Parathyroid adenoma (tissue), 2 donors: Measurements from ENCODE around the gene GUCA1A.

Source experiments
- H2AFZ ChIP-seq: fragments of 300-600 bp; sonication (generic); one replicate; pipeline ENCODE4 v1.7.0; 2017; ENCODE audit warnings: antibody characterized with exemption, mild to moderate bottlenecking
- H3K27ac ChIP-seq: fragments of 300-600 bp; sonication (generic); one replicate; pipeline ENCODE4 v1.7.0; 2017
- H3K27me3 ChIP-seq: fragments of 300-600 bp; sonication (generic); one replicate; pipeline ENCODE4 v1.7.0; 2017; ENCODE audit warnings: low read length; ENCODE audit not compliant: control insufficient read depth, insufficient read depth
- H3K36me3 ChIP-seq: fragments of 300-600 bp; sonication (generic); one replicate; pipeline ENCODE4 v1.7.0; 2017; ENCODE audit warnings: low read length; ENCODE audit not compliant: control insufficient read depth, insufficient read depth
- H3K4me1 ChIP-seq: fragments of 300-600 bp; sonication (generic); one replicate; pipeline ENCODE4 v1.7.0; 2017; ENCODE audit warnings: control low read depth
- H3K4me2 ChIP-seq: fragments of 300-600 bp; sonication (generic); one replicate; pipeline ENCODE4 v1.7.0; 2017; ENCODE audit warnings: low read length
- H3K4me3 ChIP-seq: fragments of 300-600 bp; sonication (generic); one replicate; pipeline ENCODE4 v1.7.0; 2017; ENCODE audit warnings: low read depth, low read length
- H3K79me2 ChIP-seq: fragments of 300-600 bp; sonication (generic); one replicate; pipeline ENCODE4 v1.7.0; 2017; ENCODE audit warnings: control low read depth
- H3K9ac ChIP-seq: fragments of 300-600 bp; sonication (generic); one replicate; pipeline ENCODE4 v1.7.0; 2017; ENCODE audit warnings: mild to moderate bottlenecking
- H3K9me3 ChIP-seq: fragments of 300-600 bp; sonication (generic); one replicate; pipeline ENCODE4 v1.7.0; 2017; ENCODE audit warnings: low read length; ENCODE audit not compliant: control insufficient read depth
- CTCF ChIP-seq: fragments of 300-600 bp; sonication (generic); IDR thresholded peaks from one replicate; pipeline ENCODE4 v1.7.0; 2017; ENCODE audit warnings: antibody characterized with exemption, mild to moderate bottlenecking
- donor health status: primary hyperparathyroidism.

The GUCA1A gene

GRCh38 chr6:42135722-42136121 is 37.4 kb upstream of the GUCA1A start:
- no peak overlapping the region for H2AFZ ChIP-seq
- no peak overlapping the region for H3K4me2 ChIP-seq
- H3K9ac ChIP-seq = no peak overlapping the region
- peaks cover 6% of the 10 kb centered on the region for H3K4me1 ChIP-seq
- no peaks in the 10 kb centered on the region for H3K27me3 ChIP-seq
- H3K36me3 ChIP-seq = no peaks in the 10 kb centered on the region
- H3K4me3 ChIP-seq = no peak overlapping the region
- H3K9me3 ChIP-seq = no peaks in the 10 kb centered on the region
- no peaks in the 10 kb centered on the region for H3K79me2 ChIP-seq
- no peak overlapping the region for H3K27ac ChIP-seq
- no peak for TF ChIP-seq CTCF

GRCh38 chr6:42136508-42137193 is 36.5 kb upstream of the GUCA1A start:
- H3K36me3 ChIP-seq = no peaks in the 10 kb centered on the region
- no peaks in the 10 kb centered on the region for H3K27me3 ChIP-seq
- no peak overlapping the region for H3K4me3 ChIP-seq
- H3K4me2 ChIP-seq = no peak overlapping the region
- H3K27ac ChIP-seq = no peak overlapping the region
- TF ChIP-seq CTCF = no peak
- no peaks in the 10 kb centered on the region for H3K79me2 ChIP-seq
- no peak overlapping the region for H3K9ac ChIP-seq
- no peaks in the 10 kb centered on the region for H3K9me3 ChIP-seq
- H2AFZ ChIP-seq = no peak overlapping the region
- H3K4me1 ChIP-seq = peaks cover 14% of the 10 kb centered on the region

- Histone ChIP-seq H3K4me2 (no peak overlapping the region), H3K9ac (no peak overlapping the region), H3K9me3 (no peaks in the 10 kb centered on the region), H3K79me2 (no peaks in the 10 kb centered on the region), H3K36me3 (no peaks in the 10 kb centered on the region), H3K27ac (no peak overlapping the region), H3K27me3 (no peaks in the 10 kb centered on the region), H3K4me1 (peaks cover 16% of the 10 kb centered on the region), H3K4me3 (no peak overlapping the region), H2AFZ (no peak overlapping the region)
- no peak for TF ChIP-seq CTCF
These were observed 35.9 kb upstream of the GUCA1A start for GRCh38 chr6:42137194-42137753.

- Histone ChIP-seq H3K79me2 (no peaks in the 10 kb centered on the region), H3K4me2 (no peak overlapping the region), H2AFZ (no peak overlapping the region), H3K4me3 (no peak overlapping the region), H3K4me1 (peaks cover 21% of the 10 kb centered on the region), H3K36me3 (no peaks in the 10 kb centered on the region), H3K9me3 (no peaks in the 10 kb centered on the region), H3K9ac (no peak overlapping the region), H3K27ac (no peak overlapping the region), H3K27me3 (no peaks in the 10 kb centered on the region)
- TF ChIP-seq CTCF = no peak
These were observed 35.0 kb upstream of the GUCA1A start for GRCh38 chr6:42138190-42138589.
